ENCODE measurements around the gene CYP19A1. TPM values are rescaled to one million over a fixed set of nuclear protein-coding genes. Genes with fewer than 3 reads are reported as not detected.

Gene CYP19A1
- polyA plus RNA-seq, 1 experiment, result 0.06 TPM

DNA sequence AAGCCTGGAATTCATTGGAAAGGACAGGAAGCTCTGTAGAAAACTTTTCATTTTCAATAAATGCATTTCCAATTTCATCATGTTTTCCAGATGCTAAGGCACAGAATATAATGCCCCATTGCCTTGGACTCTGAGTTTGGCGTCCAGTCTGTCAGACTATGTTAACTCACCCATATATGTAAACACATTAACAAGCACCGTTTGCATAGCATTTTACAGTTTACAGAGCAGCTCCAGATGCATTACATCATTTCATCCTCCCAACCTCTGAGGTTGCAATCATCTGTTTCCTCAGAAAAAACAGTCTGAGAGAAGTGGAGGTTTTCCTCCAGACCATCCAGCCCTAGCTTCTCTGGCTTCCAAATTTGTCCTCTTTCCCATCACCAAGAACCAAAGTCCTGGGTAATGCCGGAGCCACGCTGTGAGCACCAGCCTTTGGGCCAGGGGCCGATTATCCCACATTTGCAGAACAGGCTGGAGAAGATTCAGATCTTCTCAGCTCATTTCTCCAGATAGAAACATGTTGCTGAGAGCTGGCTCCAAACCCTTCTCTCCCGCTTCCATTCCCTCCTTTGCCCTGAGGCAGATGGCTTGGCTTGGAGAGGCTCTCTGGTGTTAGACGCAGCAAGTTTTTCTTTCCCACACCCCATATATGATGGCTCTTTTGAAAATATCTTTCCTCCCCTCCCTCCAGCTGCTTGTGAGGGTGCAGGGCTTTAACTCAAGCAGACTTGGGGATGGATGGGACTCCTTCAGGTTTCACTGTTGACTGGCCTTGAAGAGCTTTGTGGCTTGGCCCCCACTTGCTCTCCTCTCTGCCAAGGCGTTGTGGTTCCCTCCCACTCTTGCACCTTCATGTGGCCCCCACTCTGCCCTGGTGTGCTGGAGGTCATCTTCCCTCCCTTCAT, 26.0 kb downstream of the CYP19A1 start:
- DNase-seq (ENCODE audit: low read depth), result no peak
- no peaks in the 10 kb centered on the region; the same call in 1 of the 2 replicates for H3K27me3 ChIP-seq (ENCODE audit: control insufficient read depth, insufficient read depth, low read length)
- ChIA-PET POLR2A (no interaction called here), CTCF (interaction anchor here (1.1 to 1.7 kb wide), 3 partner anchors 28 to 70 kb away, joined by 3 to 5 read pairs (median 5); no protein-coding TSS in a partner anchor)
- TF ChIP-seq, protein P1, sequence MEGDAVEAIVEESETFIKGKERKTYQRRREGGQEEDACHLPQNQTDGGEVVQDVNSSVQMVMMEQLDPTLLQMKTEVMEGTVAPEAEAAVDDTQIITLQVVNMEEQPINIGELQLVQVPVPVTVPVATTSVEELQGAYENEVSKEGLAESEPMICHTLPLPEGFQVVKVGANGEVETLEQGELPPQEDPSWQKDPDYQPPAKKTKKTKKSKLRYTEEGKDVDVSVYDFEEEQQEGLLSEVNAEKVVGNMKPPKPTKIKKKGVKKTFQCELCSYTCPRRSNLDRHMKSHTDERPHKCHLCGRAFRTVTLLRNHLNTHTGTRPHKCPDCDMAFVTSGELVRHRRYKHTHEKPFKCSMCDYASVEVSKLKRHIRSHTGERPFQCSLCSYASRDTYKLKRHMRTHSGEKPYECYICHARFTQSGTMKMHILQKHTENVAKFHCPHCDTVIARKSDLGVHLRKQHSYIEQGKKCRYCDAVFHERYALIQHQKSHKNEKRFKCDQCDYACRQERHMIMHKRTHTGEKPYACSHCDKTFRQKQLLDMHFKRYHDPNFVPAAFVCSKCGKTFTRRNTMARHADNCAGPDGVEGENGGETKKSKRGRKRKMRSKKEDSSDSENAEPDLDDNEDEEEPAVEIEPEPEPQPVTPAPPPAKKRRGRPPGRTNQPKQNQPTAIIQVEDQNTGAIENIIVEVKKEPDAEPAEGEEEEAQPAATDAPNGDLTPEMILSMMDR (IDR thresholded peaks at IDR 0.05; ENCODE audit: insufficient read depth, low read depth, low read length), result no peak
- no peaks in the 10 kb centered on the region for H3K36me3 ChIP-seq (ENCODE audit: control insufficient read depth, insufficient read depth, low read length)
- H3K4me3 ChIP-seq (ENCODE audit: low read depth, low read length), result no peak overlapping the region

DNA sequence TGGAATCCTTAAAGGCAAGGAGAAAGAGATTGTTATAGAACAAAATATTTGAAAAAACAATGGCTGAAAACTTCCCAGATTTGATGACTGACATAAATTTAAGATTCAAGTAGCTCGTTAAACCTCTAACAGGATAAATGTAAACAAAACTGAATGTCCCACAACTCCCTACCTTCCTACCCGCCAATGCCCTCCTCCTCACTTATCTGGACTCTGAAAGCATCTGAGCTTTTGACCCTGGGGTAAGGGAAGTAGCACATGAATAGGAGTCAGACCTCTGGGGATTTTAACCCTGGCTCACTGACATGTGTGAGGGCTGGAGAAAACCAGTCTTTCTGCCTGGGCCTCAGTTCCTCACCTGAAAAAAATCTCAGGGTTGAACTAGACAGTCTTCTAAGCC, 26.9 kb downstream of the CYP19A1 start:
- DNase-seq (ENCODE audit: low read depth), result no peak
- TF ChIP-seq, protein P1 (IDR thresholded peaks at IDR 0.05; ENCODE audit: insufficient read depth, low read depth, low read length), result no peak
- H3K4me3 ChIP-seq (ENCODE audit: low read depth, low read length), result no peak overlapping the region
- POLR2A ChIA-PET, result no interaction called here
- no peaks in the 10 kb centered on the region; the same call in 1 of the 2 replicates for H3K27me3 ChIP-seq (ENCODE audit: control insufficient read depth, insufficient read depth, low read length)
- CTCF ChIA-PET, result interaction anchor here (0.9 to 1.7 kb wide), 2 partner anchors 13 to 30 kb away, joined by 5 read pairs; no protein-coding TSS in a partner anchor
- H3K36me3 ChIP-seq (ENCODE audit: control insufficient read depth, insufficient read depth, low read length), result no peaks in the 10 kb centered on the region

DNA sequence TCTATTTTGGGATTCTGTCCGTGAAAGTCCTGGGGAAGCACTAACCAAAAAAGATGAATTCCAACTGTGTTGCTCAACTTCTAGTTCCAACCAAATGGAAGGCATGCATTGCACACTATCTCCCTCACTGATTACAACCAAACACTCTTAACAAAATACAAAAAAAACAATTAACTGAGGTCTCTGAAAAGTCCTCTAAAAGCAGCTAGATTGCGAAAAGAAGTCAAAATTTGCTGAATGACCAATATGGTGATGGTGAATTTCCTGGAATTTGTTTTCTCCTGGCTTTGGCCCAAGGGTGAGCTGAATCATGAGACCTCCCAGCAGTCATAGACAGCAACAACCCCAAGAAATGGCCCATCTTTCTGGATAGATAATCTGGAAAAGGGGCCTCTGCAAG, 28.3 kb downstream of the CYP19A1 start:
- H3K4me3 ChIP-seq (ENCODE audit: low read depth, low read length), result no peak overlapping the region
- no peaks in the 10 kb centered on the region; the same call in 1 of the 2 replicates for H3K27me3 ChIP-seq (ENCODE audit: control insufficient read depth, insufficient read depth, low read length)
- DNase-seq (ENCODE audit: low read depth), result no peak
- H3K36me3 ChIP-seq (ENCODE audit: control insufficient read depth, insufficient read depth, low read length), result no peaks in the 10 kb centered on the region
- TF ChIP-seq, protein P1 (IDR thresholded peaks at IDR 0.05; ENCODE audit: insufficient read depth, low read depth, low read length), result no peak
- ChIA-PET POLR2A (no interaction called here), CTCF (interaction anchor here (0.9 to 1.2 kb wide), 2 partner anchors 27 to 71 kb away, joined by 3 read pairs; no protein-coding TSS in a partner anchor)

DNA sequence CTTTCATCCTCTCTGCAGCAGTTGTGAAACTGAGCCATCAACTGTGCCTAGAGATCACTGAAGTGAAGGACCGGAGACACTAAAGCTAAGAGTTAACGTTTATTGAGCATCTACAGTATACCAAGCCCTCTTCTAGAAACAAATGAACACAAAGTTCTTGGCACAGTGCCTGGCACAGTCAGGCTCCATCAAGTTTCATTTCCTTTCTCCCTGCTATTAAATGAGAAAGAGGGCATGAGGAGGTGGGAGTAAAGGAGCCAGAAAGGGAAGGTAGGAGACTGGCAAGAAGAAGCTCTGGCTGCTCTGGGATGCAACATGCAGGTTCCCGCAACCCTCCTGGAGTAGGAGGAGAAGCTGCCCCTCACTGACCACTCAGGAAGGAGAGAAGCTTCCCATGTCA, 30.6 kb downstream of the CYP19A1 start:
- POLR2A ChIA-PET, result no interaction called here
- Histone ChIP-seq H3K36me3 (ENCODE audit: control insufficient read depth, insufficient read depth, low read length) (no peaks in the 10 kb centered on the region), H3K4me3 (ENCODE audit: low read depth, low read length) (no peak overlapping the region), H3K27me3 (ENCODE audit: control insufficient read depth, insufficient read depth, low read length) (peaks cover 1% of the 10 kb centered on the region)
- TF ChIP-seq, protein P1 (IDR thresholded peaks at IDR 0.05; ENCODE audit: insufficient read depth, low read depth, low read length), result no peak
- CTCF ChIA-PET, result interaction anchor here (0.7 to 1.0 kb wide), 2 partner anchors 15 to 27 kb away, joined by 3 to 4 read pairs; no protein-coding TSS in a partner anchor
- no peak for DNase-seq (ENCODE audit: low read depth)

DNA sequence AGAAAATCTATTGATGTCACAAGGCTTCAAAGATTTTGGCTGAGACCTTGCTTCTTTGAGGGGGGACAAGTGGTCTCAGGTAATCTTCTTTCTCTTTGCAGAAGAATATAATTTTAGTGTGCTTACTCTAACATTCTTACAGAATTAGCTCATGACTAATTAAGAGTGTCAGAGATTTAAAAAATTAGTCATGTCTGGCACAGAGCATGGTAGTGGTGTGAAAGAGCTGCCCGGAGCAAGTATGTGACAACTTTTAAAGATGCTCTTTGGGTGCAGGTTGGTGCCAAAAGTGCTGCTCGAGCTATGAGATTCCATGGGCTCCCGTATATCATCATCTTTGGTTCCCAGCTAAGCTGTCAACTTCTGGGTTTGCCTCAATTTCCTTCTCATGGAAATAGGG, 31.1 kb downstream of the CYP19A1 start:
- POLR2A ChIA-PET, result no interaction called here
- Histone ChIP-seq H3K36me3 (ENCODE audit: control insufficient read depth, insufficient read depth, low read length) (no peaks in the 10 kb centered on the region), H3K27me3 (ENCODE audit: control insufficient read depth, insufficient read depth, low read length) (peaks cover 3% of the 10 kb centered on the region; the same call in 1 of the 2 replicates), H3K4me3 (ENCODE audit: low read depth, low read length) (no peak overlapping the region)
- TF ChIP-seq, protein P1 (IDR thresholded peaks at IDR 0.05; ENCODE audit: insufficient read depth, low read depth, low read length), result no peak
- CTCF ChIA-PET, result interaction anchor here (0.7 to 1.0 kb wide), 2 partner anchors 15 to 26 kb away, joined by 3 to 4 read pairs; no protein-coding TSS in a partner anchor
- DNase-seq (ENCODE audit: low read depth), result no peak
